HepG2 (cell line): ENCODE measurements around the gene CEP164. TPM values are rescaled to one million over a fixed set of nuclear protein-coding genes. Genes with fewer than 3 reads are reported as not detected.

Source experiments
- DRAP1 ChIP-seq: IDR thresholded peaks from 2 replicates; pipeline ENCODE4 v1.6.1; 2016; ENCODE audit warnings: missing genetic modification reagents, missing compliant biosample characterization
- NFATC3 ChIP-seq: sonication (generic); formaldehyde crosslinking; IDR thresholded peaks from 2 replicates; pipeline ENCODE4 v1.5.1; 2020; ENCODE audit warnings: mild to moderate bottlenecking, missing genetic modification reagents
- REST ChIP-seq, 2 experiments: IDR thresholded peaks; 2 replicates each; pipeline ENCODE4 v1.6.1; 2011 to 2012; ENCODE audit warnings: low read length in 2 of 2, borderline replicate concordance in 1 of 2, low read depth in 1 of 2, mild to moderate bottlenecking in 1 of 2, moderate library complexity in 1 of 2
- SKI ChIP-seq: fragments of 450-650 bp; IDR thresholded peaks from one replicate; pipeline ENCODE4 v1.6.1; 2018; ENCODE audit warnings: mild to moderate bottlenecking; ENCODE audit not compliant: partially characterized antibody
- SMAD9 ChIP-seq: sonication (generic); formaldehyde crosslinking; IDR thresholded peaks from 2 replicates; pipeline ENCODE4 v1.5.1; 2020; ENCODE audit warnings: mild to moderate bottlenecking, missing genetic modification reagents
- SOX5 ChIP-seq: IDR thresholded peaks from 2 replicates; pipeline ENCODE4 v1.6.1; 2016; ENCODE audit warnings: borderline replicate concordance
- SP140L ChIP-seq: sonication (generic); formaldehyde crosslinking; IDR thresholded peaks from 2 replicates; pipeline ENCODE4 v1.4.0; 2020; ENCODE audit warnings: missing genetic modification reagents, borderline replicate concordance
- ZNF441 ChIP-seq: sonication (generic); formaldehyde crosslinking; IDR thresholded peaks from 2 replicates; pipeline ENCODE4 v1.7.0; 2021; ENCODE audit warnings: missing genetic modification reagents, borderline replicate concordance
- ZNF580 ChIP-seq: IDR thresholded peaks from 2 replicates; pipeline ENCODE4 v1.6.1; 2016; ENCODE audit warnings: low read depth, borderline replicate concordance
- polyA plus RNA-seq, 8 experiments: library from polyadenylated mRNA; depleted of rRNA in 3 of 8; stranded (reverse) in 7 of 8; unstranded in 1 of 8; fragments of >200 nt; fragmentation: Illumina TruSeq in 4 of 8; extraction: Trizol in 4 of 8; gene quantifications; 2 replicates each; pipeline versions ENCODE4 v1.2.1 to v1.2.3, GENCODE V29; 2011 to 2016; ENCODE audit warnings: low read depth in 4 of 8, missing spikeins in 1 of 8, mixed read lengths in 1 of 8; ENCODE audit not compliant: insufficient read depth in 1 of 8
- total RNA-seq, 5 experiments: library from RNA; depleted of rRNA; stranded (reverse); fragments of >200 nt; fragmentation: Illumina TruSeq; extraction: Trizol; gene quantifications; 2 replicates each; pipeline ENCODE4 v1.2.3, GENCODE V29; 2016; ENCODE audit warnings: low read depth in 1 of 5
- TF ChIP-seq, protein P1 (sequence below): sonication (generic); formaldehyde crosslinking; IDR thresholded peaks from 2 replicates; pipeline ENCODE4 v1.4.0; 2020; ENCODE audit warnings: mild to moderate bottlenecking, missing genetic modification reagents
- TF ChIP-seq, protein P2 (sequence below): sonication (generic); formaldehyde crosslinking; conservative IDR thresholded peaks from 2 replicates; pipeline ENCODE4 v1.4.0; 2020; ENCODE audit warnings: mild to moderate bottlenecking, missing genetic modification reagents, moderate library complexity

Gene CEP164
- total and polyA plus RNA-seq, 2 of the 13 experiments (the other 11 are each of a cell fraction or from before 2014, with no cell fraction given) = 11.4 to 15.2 TPM

- TF ChIP-seq REST (IDR thresholded peaks at IDR 0.05; ENCODE audit: borderline replicate concordance in 1 of 2, low read depth in 1 of 2, low read length in 2 of 2) = no peak
- TF ChIP-seq SOX5 (CRISPR knock-in tag) = 0 out of 2 replicates have a peak, but pooled peaks have one; percentile 19
- 0 out of 2 replicates have a peak, but pooled peaks have one; percentile 60 for TF ChIP-seq NFATC3 (CRISPR knock-in tag)
- TF ChIP-seq SKI = no peak
- TF ChIP-seq ZNF580 (CRISPR knock-in tag) = no peak
- no peak for TF ChIP-seq SP140L (CRISPR knock-in tag)
- peak; percentile 26; the same call in 1 of the 2 replicates for TF ChIP-seq SMAD9 (CRISPR knock-in tag)
- no peak for TF ChIP-seq ZNF441
- TF ChIP-seq DRAP1 = peak; percentile 82
- TF ChIP-seq, protein P1, sequence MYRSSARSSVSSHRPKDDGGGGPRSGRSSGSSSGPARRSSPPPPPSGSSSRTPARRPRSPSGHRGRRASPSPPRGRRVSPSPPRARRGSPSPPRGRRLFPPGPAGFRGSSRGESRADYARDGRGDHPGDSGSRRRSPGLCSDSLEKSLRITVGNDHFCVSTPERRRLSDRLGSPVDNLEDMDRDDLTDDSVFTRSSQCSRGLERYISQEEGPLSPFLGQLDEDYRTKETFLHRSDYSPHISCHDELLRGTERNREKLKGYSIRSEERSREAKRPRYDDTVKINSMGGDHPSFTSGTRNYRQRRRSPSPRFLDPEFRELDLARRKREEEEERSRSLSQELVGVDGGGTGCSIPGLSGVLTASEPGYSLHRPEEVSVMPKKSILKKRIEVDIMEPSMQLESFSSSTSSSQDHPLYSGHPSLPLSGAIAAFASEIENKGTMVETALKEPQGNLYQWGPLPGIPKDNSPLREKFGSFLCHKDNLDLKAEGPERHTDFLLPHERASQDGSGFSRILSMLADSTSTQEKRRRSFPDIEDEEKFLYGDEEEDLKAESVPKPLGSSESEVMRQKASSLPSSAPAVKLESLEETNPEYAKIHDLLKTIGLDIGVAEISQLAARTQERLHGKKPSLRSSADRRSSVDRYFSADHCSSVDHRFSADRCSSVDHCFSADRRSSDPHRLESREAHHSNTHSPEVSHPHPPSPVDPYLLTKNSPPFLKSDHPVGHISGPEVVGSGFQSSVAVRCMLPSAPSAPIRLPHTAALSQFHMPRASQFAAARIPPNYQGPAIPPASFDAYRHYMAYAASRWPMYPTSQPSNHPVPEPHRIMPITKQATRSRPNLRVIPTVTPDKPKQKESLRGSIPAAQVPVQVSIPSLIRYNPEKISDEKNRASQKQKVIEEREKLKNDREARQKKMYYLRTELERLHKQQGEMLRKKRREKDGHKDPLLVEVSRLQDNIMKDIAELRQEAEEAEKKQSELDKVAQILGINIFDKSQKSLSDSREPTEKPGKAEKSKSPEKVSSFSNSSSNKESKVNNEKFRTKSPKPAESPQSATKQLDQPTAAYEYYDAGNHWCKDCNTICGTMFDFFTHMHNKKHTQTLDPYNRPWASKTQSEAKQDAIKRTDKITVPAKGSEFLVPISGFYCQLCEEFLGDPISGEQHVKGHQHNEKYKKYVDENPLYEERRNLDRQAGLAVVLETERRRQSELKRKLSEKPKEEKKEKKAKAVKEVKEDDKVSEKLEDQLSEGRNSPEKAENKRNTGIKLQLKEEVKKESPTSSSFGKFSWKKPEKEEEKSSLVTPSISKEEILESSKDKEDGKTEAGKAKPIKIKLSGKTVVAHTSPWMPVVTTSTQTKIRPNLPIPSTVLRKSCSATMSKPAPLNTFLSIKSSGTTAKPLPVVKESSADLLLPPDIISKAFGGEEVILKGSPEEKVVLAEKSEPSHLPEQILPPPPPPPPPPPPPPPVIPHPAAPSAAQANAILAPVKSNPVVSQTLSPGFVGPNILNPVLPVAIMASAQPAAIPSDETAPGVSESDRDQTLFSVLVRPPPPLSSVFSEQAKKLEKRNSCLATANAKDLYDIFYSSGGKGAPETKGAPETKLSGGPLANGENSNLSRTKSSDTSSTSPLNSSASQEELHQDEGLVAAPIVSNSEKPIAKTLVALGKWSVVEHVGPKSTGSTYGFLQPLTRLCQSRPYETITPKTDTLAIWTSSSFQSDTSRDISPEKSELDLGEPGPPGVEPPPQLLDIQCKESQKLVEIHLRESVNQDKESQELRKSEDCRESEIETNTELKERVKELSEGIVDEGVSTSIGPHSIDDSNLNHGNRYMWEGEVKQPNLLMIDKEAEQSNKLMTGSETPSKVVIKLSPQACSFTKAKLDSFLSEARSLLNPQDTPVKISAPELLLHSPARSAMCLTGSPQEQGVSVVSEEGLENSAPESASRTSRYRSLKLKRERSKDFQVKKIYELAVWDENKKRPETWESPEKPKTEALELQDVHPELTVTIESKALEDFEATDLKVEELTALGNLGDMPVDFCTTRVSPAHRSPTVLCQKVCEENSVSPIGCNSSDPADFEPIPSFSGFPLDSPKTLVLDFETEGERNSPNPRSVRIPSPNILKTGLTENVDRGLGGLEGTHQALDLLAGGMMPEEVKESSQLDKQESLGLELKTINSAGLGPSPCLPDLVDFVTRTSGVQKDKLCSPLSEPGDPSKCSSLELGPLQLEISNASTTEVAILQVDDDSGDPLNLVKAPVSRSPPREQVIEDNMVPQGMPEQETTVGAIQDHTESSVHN = no peak
- TF ChIP-seq, protein P2, sequence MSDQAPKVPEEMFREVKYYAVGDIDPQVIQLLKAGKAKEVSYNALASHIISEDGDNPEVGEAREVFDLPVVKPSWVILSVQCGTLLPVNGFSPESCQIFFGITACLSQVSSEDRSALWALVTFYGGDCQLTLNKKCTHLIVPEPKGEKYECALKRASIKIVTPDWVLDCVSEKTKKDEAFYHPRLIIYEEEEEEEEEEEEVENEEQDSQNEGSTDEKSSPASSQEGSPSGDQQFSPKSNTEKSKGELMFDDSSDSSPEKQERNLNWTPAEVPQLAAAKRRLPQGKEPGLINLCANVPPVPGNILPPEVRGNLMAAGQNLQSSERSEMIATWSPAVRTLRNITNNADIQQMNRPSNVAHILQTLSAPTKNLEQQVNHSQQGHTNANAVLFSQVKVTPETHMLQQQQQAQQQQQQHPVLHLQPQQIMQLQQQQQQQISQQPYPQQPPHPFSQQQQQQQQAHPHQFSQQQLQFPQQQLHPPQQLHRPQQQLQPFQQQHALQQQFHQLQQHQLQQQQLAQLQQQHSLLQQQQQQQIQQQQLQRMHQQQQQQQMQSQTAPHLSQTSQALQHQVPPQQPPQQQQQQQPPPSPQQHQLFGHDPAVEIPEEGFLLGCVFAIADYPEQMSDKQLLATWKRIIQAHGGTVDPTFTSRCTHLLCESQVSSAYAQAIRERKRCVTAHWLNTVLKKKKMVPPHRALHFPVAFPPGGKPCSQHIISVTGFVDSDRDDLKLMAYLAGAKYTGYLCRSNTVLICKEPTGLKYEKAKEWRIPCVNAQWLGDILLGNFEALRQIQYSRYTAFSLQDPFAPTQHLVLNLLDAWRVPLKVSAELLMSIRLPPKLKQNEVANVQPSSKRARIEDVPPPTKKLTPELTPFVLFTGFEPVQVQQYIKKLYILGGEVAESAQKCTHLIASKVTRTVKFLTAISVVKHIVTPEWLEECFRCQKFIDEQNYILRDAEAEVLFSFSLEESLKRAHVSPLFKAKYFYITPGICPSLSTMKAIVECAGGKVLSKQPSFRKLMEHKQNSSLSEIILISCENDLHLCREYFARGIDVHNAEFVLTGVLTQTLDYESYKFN (CRISPR knock-in tag) = 0 out of 2 replicates have a peak, but pooled peaks have one; percentile 12
Measured at GRCh38 chr11:117316197-117316961, 11.3 kb upstream of the CEP164 start, which contains the start of gene BACE1 (continued).
